ENCODE results near the gene CCDC200.
"Not testable (repeated sequence)": the region's sequence is repeated elsewhere in the genome, so short reads cannot be mapped to it uniquely, and the experiment has no call there.

- not testable (repeated sequence) for TF ChIP-seq CTCF (conservative IDR thresholded peaks at IDR 0.05; ENCODE audit: low read length); EZH2phosphoT487 (IDR thresholded peaks at IDR 0.05; ENCODE audit: borderline replicate concordance, low read depth, low read length)
Measured at GRCh38 chr17:43228020-43228782, at the start of gene CCDC200.

Data from OCI-LY7 (cell line).